ENCODE data around the gene SUZ12. TPM values are rescaled to one million over a fixed set of nuclear protein-coding genes. Genes with fewer than 3 reads are reported as not detected.
"Not testable (repeated sequence)": the region's sequence is repeated elsewhere in the genome, so short reads cannot be mapped to it uniquely, and the experiment has no call there.

Gene SUZ12
- total RNA-seq, 2 donors from 2014 or later, result 27.7 to 29.4 TPM

DNA sequence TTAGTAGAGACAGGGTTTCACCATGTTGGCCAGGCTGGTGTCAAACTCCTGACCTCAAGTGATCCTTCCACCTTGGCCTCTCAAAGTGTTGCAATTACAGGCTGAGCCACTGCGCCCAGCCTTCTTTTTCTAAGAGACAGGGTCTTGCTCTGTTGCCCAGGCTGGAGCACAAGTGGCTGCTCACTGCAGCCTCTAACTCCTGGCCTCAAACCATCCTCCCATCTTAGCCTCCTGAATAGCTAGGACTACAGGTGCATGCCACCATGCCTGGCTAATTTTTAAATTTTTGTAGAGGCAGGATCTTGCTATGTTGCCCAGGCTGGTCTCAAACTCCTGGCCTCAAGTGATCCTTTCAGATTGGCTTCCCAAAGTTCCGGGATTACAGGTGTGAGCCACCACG, 15.1 kb downstream of the SUZ12 start:
- H3K36me3 ChIP-seq; H3K27me3 ChIP-seq; H3K9ac ChIP-seq (ENCODE audit: low read depth in 2 of 2, low read length in 2 of 2); H3K4me3 ChIP-seq; H3K27ac ChIP-seq; DNase-seq; H3K4me1 ChIP-seq; H3K9me3 ChIP-seq; intact Hi-C loops (cut with DNase I): not testable (repeated sequence)

DNA sequence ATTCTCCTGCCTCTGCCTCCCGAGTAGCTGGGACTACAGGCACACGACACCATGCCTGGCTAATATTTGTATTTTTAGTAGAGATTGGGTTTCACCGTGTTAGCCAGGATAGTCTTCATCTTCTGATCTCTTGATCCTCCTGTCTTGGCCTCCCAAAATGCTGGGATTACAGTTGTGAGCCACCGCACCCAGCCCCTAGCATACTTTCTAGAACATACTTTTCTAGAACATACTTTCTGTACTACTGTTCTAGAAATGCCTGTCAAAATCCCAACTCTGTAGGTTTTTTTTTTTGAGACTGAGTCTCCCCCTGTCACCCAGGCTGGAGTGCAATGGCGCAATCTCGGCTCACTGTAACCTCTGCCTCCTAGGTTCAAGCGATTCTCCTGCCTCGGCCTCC, 27.3 kb downstream of the SUZ12 start:
- H3K4me1 ChIP-seq; H3K27ac ChIP-seq; DNase-seq; H3K36me3 ChIP-seq; H3K9ac ChIP-seq (ENCODE audit: low read depth in 2 of 2, low read length in 2 of 2); intact Hi-C loops (cut with DNase I); H3K9me3 ChIP-seq; H3K27me3 ChIP-seq; H3K4me3 ChIP-seq: not testable (repeated sequence)

DNA sequence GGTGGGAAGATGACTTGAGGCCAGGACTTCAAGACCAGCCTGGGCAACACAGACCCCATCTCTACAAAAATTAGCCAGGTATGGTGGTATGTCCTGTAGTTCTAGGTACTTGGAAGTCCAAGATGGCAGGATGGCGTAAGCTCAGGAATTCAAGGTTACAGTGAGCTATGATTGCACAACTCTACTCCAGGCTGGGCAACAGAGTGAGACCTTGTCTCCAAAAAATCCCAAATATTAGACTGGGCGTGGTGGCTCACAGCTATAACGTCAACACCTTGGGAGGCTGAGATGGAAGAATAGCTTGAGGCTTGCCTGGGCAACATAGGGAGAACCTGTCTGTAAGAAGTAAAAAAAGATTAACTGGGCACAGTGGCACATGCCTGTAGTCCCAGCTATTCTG, 30.8 kb downstream of the SUZ12 start:
- TF ChIP-seq, protein P1, sequence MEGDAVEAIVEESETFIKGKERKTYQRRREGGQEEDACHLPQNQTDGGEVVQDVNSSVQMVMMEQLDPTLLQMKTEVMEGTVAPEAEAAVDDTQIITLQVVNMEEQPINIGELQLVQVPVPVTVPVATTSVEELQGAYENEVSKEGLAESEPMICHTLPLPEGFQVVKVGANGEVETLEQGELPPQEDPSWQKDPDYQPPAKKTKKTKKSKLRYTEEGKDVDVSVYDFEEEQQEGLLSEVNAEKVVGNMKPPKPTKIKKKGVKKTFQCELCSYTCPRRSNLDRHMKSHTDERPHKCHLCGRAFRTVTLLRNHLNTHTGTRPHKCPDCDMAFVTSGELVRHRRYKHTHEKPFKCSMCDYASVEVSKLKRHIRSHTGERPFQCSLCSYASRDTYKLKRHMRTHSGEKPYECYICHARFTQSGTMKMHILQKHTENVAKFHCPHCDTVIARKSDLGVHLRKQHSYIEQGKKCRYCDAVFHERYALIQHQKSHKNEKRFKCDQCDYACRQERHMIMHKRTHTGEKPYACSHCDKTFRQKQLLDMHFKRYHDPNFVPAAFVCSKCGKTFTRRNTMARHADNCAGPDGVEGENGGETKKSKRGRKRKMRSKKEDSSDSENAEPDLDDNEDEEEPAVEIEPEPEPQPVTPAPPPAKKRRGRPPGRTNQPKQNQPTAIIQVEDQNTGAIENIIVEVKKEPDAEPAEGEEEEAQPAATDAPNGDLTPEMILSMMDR (IDR thresholded peaks at IDR 0.05), result no peak
- H3K9me3 ChIP-seq, result no peaks in the 10 kb centered on the region
- intact Hi-C loops (cut with DNase I), result no loop called here
- no peaks in the 10 kb centered on the region for H3K36me3 ChIP-seq
- no peak overlapping the region for H3K27ac ChIP-seq
- no peak overlapping the region for H3K4me3 ChIP-seq
- H3K4me1 ChIP-seq, result no peaks in the 10 kb centered on the region
- no peaks in the 10 kb centered on the region for H3K27me3 ChIP-seq
- no peak overlapping the region for H3K9ac ChIP-seq (ENCODE audit: low read depth in 2 of 2, low read length in 2 of 2)
- DNase-seq, result no peak

DNA sequence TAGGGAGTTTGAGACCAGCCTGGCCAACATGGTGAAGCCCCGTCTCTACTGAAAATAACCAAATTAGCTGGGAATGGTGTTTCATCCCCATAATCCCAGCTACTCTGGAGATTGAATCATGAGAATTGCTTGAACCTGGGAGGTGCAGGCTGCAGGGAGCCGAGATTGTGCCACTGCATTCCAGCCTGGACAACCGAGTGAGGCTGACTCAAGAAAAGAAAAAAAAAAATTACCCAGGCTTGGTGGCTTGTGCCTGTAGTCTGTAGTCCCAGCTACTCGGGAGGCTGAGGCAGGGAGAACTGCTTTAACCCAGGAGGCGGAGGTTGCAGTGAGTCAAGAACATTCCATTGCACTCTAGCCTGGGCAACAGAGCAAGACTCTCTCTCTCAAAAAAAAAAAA, 33.6 kb downstream of the SUZ12 start:
- intact Hi-C loops (cut with DNase I); H3K4me3 ChIP-seq; H3K27me3 ChIP-seq; H3K4me1 ChIP-seq; H3K27ac ChIP-seq; DNase-seq; H3K9ac ChIP-seq (ENCODE audit: low read depth in 2 of 2, low read length in 2 of 2); H3K36me3 ChIP-seq; H3K9me3 ChIP-seq: not testable (repeated sequence)

DNA sequence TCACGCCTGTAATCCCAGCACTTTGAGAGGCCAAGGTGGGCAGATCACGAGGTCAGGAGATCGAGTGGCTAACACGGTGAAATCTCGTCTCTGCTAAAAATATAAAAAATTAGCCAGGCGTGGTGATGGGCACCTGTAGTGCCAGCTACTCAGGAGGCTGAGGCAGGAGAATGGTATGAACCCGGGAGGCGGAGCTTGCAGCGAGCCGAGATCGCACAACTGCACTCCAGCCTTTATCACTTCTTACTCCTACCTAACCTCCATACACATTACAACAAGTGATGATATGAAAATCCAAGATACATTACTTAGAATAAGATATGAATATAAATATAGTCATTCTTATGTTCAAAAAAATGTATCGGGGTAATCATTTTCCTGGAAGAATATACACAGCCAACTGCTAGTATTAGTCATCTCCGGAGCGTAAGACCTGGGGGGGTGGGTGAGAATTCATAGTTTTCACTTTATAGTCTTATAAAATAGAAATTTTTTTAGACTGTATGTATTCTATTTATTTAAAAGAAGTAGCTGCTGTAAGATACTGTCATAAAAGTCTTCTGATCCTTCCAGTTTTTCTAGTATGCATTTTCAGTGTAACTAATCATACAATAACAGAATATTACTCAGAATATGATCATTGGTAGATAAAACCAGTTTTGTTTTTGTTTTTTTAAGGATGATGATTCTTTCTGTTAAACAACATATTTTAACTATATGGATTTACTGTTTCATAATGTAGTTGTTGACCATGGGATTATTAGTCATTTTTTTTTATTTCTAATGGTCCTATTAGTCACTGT, 37.7 kb downstream of the SUZ12 start:
- H3K27ac ChIP-seq, H3K27me3 ChIP-seq: not testable (repeated sequence)

DNA sequence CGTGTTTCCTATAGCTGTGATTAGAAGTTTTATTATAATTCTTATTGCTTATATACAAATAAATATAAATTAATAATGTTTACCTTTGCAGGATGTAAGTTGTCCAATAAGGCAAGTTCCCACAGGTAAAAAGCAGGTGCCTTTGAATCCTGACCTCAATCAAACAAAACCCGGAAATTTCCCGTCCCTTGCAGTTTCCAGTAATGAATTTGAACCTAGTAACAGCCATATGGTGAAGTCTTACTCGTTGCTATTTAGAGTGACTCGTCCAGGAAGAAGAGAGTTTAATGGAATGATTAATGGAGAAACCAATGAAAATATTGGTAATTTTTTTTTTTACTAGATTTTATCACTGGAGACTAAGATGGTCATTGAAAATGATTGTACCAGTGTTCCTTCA, 38.6 kb downstream of the SUZ12 start:
- H3K27ac ChIP-seq; H3K27me3 ChIP-seq; DNase-seq; H3K4me1 ChIP-seq; H3K36me3 ChIP-seq; intact Hi-C loops (cut with DNase I); H3K9me3 ChIP-seq; H3K9ac ChIP-seq (ENCODE audit: low read depth in 2 of 2, low read length in 2 of 2); H3K4me3 ChIP-seq: not testable (repeated sequence)

More for the DNA sequence above, 37.7 kb downstream of the SUZ12 start:
- H3K9ac ChIP-seq (ENCODE audit: low read depth in 2 of 2, low read length in 2 of 2); H3K4me1 ChIP-seq; DNase-seq; H3K9me3 ChIP-seq; intact Hi-C loops (cut with DNase I); H3K36me3 ChIP-seq; H3K4me3 ChIP-seq: not testable (repeated sequence)

DNA sequence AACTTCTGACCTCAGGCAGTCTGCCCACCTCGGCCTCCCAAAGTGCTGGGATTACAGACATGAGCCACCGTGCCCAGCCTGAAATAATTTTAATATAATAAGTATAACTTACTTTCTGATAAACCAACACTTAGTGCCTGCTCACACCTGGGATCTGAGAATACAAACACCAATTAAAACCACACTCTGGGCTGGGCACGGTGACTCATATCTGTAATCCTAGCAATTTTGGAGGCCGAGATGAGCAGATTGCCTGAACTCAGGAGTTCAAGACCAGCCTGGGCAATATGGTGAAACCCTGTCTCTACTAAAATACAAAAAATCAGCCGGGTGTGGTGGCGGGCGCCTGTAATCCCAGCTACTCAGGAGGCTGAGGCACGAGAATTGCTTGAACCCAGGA, 55.0 kb downstream of the SUZ12 start:
- H3K36me3 ChIP-seq; H3K4me3 ChIP-seq; intact Hi-C loops (cut with DNase I); H3K9me3 ChIP-seq; H3K9ac ChIP-seq (ENCODE audit: low read depth in 2 of 2, low read length in 2 of 2); H3K27ac ChIP-seq; H3K27me3 ChIP-seq; H3K4me1 ChIP-seq; DNase-seq: not testable (repeated sequence)

DNA sequence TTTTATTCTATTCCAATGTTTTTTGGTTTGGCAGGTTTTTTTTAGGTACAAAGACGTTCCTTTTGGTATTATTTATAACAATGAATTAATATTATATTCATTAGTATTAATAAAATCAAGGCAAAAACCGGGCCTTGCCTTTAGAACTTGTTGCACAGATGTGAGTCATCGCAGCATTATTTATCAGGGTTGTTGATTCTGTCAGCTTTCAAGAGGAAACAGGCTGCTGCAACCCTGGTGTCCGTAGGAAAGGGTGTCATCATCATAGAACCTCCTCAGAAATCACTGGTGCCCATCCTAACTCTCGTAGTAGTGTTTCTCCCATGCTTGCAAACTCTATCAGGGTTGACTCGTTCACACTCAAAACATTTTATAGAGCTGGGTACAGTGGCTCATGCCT, 60.2 kb downstream of the SUZ12 start:
- no peak overlapping the region for H3K9ac ChIP-seq (ENCODE audit: low read depth in 2 of 2, low read length in 2 of 2)
- no peaks in the 10 kb centered on the region for H3K27me3 ChIP-seq
- no peaks in the 10 kb centered on the region for H3K36me3 ChIP-seq
- intact Hi-C loops (cut with DNase I), result no loop called here
- TF ChIP-seq, protein P1 (IDR thresholded peaks at IDR 0.05), result no peak
- no peak overlapping the region for H3K27ac ChIP-seq
- no peaks in the 10 kb centered on the region for H3K4me1 ChIP-seq
- H3K4me3 ChIP-seq, result no peak overlapping the region
- no peak for DNase-seq
- no peaks in the 10 kb centered on the region for H3K9me3 ChIP-seq
